Measurements from ENCODE around the gene DHDH. TPM values are rescaled to one million over a fixed set of nuclear protein-coding genes. Genes with fewer than 3 reads are reported as not detected.
A peak's percentile ranks its signal among the peaks of the same experiment; 100 is the strongest.

Gene DHDH
- total and polyA plus RNA-seq, 2 of the 13 experiments (the other 11 are each of a cell fraction or from before 2014, with no cell fraction given), result 0.13 to 0.91 TPM

- TF ChIP-seq ZNF704 (CRISPR knock-in tag; IDR thresholded peaks at IDR 0.05; ENCODE audit: borderline replicate concordance) (0 out of 2 replicates have a peak, but pooled peaks have one; percentile 25), ZNF274 (CRISPR knock-in tag; IDR thresholded peaks at IDR 0.05) (no peak), ZNF136 (CRISPR knock-in tag; IDR thresholded peaks at IDR 0.05; ENCODE audit: low read depth) (no peak), RBM39 (IDR thresholded peaks at IDR 0.05; ENCODE audit: low read depth, low read length, poor library complexity, severe bottlenecking) (no peak), ATAD3A (CRISPR knock-in tag; IDR thresholded peaks at IDR 0.05) (no peak), ZNF101 (CRISPR knock-in tag; IDR thresholded peaks at IDR 0.05; ENCODE audit: borderline replicate concordance, low read depth) (no peak)
- TF ChIP-seq, protein P1, sequence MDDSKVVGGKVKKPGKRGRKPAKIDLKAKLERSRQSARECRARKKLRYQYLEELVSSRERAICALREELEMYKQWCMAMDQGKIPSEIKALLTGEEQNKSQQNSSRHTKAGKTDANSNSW (CRISPR knock-in tag; IDR thresholded peaks at IDR 0.05; ENCODE audit: borderline replicate concordance), result no peak
- TF ChIP-seq, protein P2, sequence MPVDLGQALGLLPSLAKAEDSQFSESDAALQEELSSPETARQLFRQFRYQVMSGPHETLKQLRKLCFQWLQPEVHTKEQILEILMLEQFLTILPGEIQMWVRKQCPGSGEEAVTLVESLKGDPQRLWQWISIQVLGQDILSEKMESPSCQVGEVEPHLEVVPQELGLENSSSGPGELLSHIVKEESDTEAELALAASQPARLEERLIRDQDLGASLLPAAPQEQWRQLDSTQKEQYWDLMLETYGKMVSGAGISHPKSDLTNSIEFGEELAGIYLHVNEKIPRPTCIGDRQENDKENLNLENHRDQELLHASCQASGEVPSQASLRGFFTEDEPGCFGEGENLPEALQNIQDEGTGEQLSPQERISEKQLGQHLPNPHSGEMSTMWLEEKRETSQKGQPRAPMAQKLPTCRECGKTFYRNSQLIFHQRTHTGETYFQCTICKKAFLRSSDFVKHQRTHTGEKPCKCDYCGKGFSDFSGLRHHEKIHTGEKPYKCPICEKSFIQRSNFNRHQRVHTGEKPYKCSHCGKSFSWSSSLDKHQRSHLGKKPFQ (CRISPR knock-in tag; IDR thresholded peaks at IDR 0.05; ENCODE audit: insufficient replicate concordance), result no peak
Observed at GRCh38 chr19:48965806-48966540, 32.5 kb downstream of the DHDH start (continued).
